ENCODE measurements around the gene IDH3A.

Gene IDH3A

GRCh38 chr15:78149068-78149804, at the start of gene IDH3A:
IDH3A (plus strand) TSS chr15:78149362; CDS start chr15:78149404, 42 bp downstream.
- in situ Hi-C loops (cut with MboI; ENCODE audit: low pct_unique_long_range_greater_than_20kb, low sequenced_read_pairs, unreplicated experiment) = no loop called here
- TF ChIP-seq CTCF (IDR thresholded peaks at IDR 0.05; ENCODE audit: extremely low read depth, insufficient read depth, missing control alignments) = no peak
- DNase-seq (ENCODE audit: low spot score) = peak; percentile 98

- no peak for DNase-seq (ENCODE audit: low spot score)
- in situ Hi-C loops (cut with MboI; ENCODE audit: low pct_unique_long_range_greater_than_20kb, low sequenced_read_pairs, unreplicated experiment) = no loop called here
Observed at GRCh38 chr15:78100886-78101285, 48.3 kb upstream of the IDH3A start.

GRCh38 chr15:78101423-78102105, 47.6 kb upstream of the IDH3A start:
- DNase-seq (ENCODE audit: low spot score) = no peak
- no peak for TF ChIP-seq CTCF (IDR thresholded peaks at IDR 0.05; ENCODE audit: extremely low read depth, insufficient read depth, missing control alignments)
- in situ Hi-C loops (cut with MboI; ENCODE audit: low pct_unique_long_range_greater_than_20kb, low sequenced_read_pairs, unreplicated experiment) = no loop called here

More at GRCh38 chr15:78100886-78101285, 48.3 kb upstream of the IDH3A start:
- TF ChIP-seq CTCF (IDR thresholded peaks at IDR 0.05; ENCODE audit: extremely low read depth, insufficient read depth, missing control alignments) = no peak

- TF ChIP-seq CTCF (IDR thresholded peaks at IDR 0.05; ENCODE audit: extremely low read depth, insufficient read depth, missing control alignments) = no peak
- in situ Hi-C loops (cut with MboI; ENCODE audit: low pct_unique_long_range_greater_than_20kb, low sequenced_read_pairs, unreplicated experiment) = no loop called here
Observed at GRCh38 chr15:78102211-78102610, 47.0 kb upstream of the IDH3A start.

GRCh38 chr15:78102741-78103140, 46.4 kb upstream of the IDH3A start:
- no peak for TF ChIP-seq CTCF (IDR thresholded peaks at IDR 0.05; ENCODE audit: extremely low read depth, insufficient read depth, missing control alignments)
- in situ Hi-C loops (cut with MboI; ENCODE audit: low pct_unique_long_range_greater_than_20kb, low sequenced_read_pairs, unreplicated experiment) = no loop called here
- DNase-seq (ENCODE audit: low spot score) = no peak

More at GRCh38 chr15:78102211-78102610, 47.0 kb upstream of the IDH3A start:
- no peak for DNase-seq (ENCODE audit: low spot score)

DNA sequence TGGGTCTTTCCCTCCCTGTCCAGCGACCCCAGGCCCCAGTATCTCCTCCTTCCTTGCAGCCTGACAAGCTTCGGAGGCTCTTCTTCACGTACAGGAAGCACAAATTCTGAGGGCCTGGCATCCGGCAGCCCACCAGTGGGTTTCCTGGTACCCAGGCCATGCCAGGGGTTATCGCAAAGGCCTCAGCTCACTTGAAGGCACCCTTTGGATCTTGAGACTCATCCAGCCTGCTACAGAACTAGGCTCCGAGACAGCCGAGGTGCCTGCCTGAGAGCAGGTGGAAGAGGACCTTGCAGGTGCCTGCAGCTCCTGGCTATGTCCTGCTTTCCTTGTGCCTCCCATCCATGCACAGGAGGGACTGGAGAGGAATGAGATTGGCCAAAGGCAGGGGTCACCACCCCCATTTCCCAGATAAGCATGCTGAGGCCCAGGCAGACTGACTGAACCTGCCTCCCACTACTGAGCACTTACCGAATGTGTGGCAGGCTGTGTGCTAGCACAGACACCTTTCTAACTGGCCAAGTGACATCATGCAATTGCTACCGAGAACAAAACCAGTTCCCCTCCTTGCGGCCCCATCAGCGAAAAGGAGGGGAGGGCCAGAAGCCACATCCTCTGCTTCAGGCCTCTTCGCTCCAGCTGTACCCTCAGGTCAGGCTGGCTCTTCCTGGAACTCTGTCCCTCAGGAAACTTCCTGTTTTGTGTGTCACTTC, 45.6 kb upstream of the IDH3A start:
- peak; percentile 90 for DNase-seq (ENCODE audit: low spot score)
- no peak for TF ChIP-seq CTCF (IDR thresholded peaks at IDR 0.05; ENCODE audit: extremely low read depth, insufficient read depth, missing control alignments)
- in situ Hi-C loops (cut with MboI; ENCODE audit: low pct_unique_long_range_greater_than_20kb, low sequenced_read_pairs, unreplicated experiment) = no loop called here
